Smooth muscle cell (in vitro differentiated cells): ENCODE results near the gene TPRN. TPM values are rescaled to one million over a fixed set of nuclear protein-coding genes. Genes with fewer than 3 reads are reported as not detected.

ENCODE experiments used
- DNase-seq: peaks from one replicate; lab custom pipeline; 2025; ENCODE audit not compliant: unreplicated experiment; lab: John Stamatoyannopoulos, UW
- H2AFZ ChIP-seq: fragments of 200-600 bp; sonication (generic); 2 replicates; pipeline ENCODE4 v1.6.0; 2016; ENCODE audit warnings: antibody characterized with exemption, low read depth, mild to moderate bottlenecking
- H3F3A ChIP-seq: fragments of 200-600 bp; sonication (generic); 2 replicates; pipeline ENCODE4 v1.6.0; 2017; ENCODE audit warnings: antibody characterized with exemption, low read depth
- H3K27ac ChIP-seq: fragments of 200-600 bp; sonication (generic); 2 replicates; pipeline ENCODE4 v1.5.1; 2016; ENCODE audit warnings: low read depth, mild to moderate bottlenecking
- H3K27me3 ChIP-seq: fragments of 200-600 bp; sonication (generic); 2 replicates; pipeline ENCODE4 v1.6.1; 2016; ENCODE audit warnings: low read depth, mild to moderate bottlenecking
- H3K36me3 ChIP-seq: fragments of 200-600 bp; sonication (generic); 2 replicates; pipeline ENCODE4 v1.5.1; 2016; ENCODE audit warnings: low read depth
- H3K4me1 ChIP-seq: fragments of 200-600 bp; sonication (generic); 2 replicates; pipeline ENCODE4 v1.5.1; 2016; ENCODE audit warnings: low read depth
- H3K4me2 ChIP-seq: fragments of 200-600 bp; sonication (generic); 2 replicates; pipeline ENCODE4 v1.6.0; 2016; ENCODE audit warnings: mild to moderate bottlenecking
- H3K4me3 ChIP-seq: fragments of 200-600 bp; sonication (generic); 2 replicates; pipeline ENCODE4 v1.5.1; 2016; ENCODE audit warnings: mild to moderate bottlenecking
- H3K79me2 ChIP-seq: fragments of 200-600 bp; sonication (generic); 2 replicates; pipeline ENCODE4 v1.6.0; 2016; ENCODE audit warnings: low read depth, mild to moderate bottlenecking
- H3K9ac ChIP-seq: fragments of 200-600 bp; sonication (generic); 2 replicates; pipeline ENCODE4 v1.6.0; 2016; ENCODE audit warnings: low read depth
- H3K9me3 ChIP-seq: fragments of 200-600 bp; sonication (generic); replicated peaks from 2 replicates; pipeline ENCODE4 v1.5.1; 2016; ENCODE audit warnings: low read depth
- H4K20me1 ChIP-seq: fragments of 200-600 bp; sonication (generic); 2 replicates; pipeline ENCODE4 v1.6.0; 2016; ENCODE audit warnings: low read depth
- WGBS: methylation state at CpG from one replicate; pipeline ENCODE4 v1.1.7; 2016; ENCODE audit warnings: low lambda C conversion rate; 5-methylcytosine and 5-hydroxymethylcytosine counted together
- polyA plus RNA-seq: library from polyadenylated mRNA; unstranded; fragments of >200 nt; fragmentation: Nextera tagmentation; extraction: Ambion mirVana; gene quantifications from 2 replicates; pipeline ENCODE4 v1.2.1, GENCODE V29; 2016
- total RNA-seq: library from RNA; depleted of rRNA; stranded (reverse); fragments of >200 nt; gene quantifications from 2 replicates; pipeline ENCODE4 v1.2.3, GENCODE V29; 2014
- TF ChIP-seq, protein P1 (sequence below): fragments of 200-600 bp; sonication (generic); IDR thresholded peaks from 2 replicates; pipeline ENCODE4 v1.5.1; 2017; ENCODE audit warnings: borderline replicate concordance, mild to moderate bottlenecking, antibody characterized with exemption; ENCODE audit not compliant: insufficient read depth, poor library complexity, severe bottlenecking

TPRN gene
- total and polyA plus RNA-seq, 2 experiments from 2014 or later: 4.0 to 19.0 TPM

GRCh38 chr9:137174722-137175293 is 25.7 kb downstream of the TPRN start:
- Histone ChIP-seq H3K9ac (no peak overlapping the region), H2AFZ (no peak overlapping the region), H3K79me2 (no peaks in the 10 kb centered on the region), H3K36me3 (no peaks in the 10 kb centered on the region), H3K9me3 (no peaks in the 10 kb centered on the region), H3K4me1 (no peaks in the 10 kb centered on the region), H3K4me2 (no peak overlapping the region), H3K27me3 (peaks cover 27% of the 10 kb centered on the region), H3K4me3 (no peak overlapping the region), H3F3A (no peaks in the 10 kb centered on the region), H4K20me1 (no peaks in the 10 kb centered on the region), H3K27ac (no peak overlapping the region)
- DNase-seq: no peak
- WGBS: 47% methylated on average over 14 of the region's 34 CpGs
- TF ChIP-seq, protein P1, sequence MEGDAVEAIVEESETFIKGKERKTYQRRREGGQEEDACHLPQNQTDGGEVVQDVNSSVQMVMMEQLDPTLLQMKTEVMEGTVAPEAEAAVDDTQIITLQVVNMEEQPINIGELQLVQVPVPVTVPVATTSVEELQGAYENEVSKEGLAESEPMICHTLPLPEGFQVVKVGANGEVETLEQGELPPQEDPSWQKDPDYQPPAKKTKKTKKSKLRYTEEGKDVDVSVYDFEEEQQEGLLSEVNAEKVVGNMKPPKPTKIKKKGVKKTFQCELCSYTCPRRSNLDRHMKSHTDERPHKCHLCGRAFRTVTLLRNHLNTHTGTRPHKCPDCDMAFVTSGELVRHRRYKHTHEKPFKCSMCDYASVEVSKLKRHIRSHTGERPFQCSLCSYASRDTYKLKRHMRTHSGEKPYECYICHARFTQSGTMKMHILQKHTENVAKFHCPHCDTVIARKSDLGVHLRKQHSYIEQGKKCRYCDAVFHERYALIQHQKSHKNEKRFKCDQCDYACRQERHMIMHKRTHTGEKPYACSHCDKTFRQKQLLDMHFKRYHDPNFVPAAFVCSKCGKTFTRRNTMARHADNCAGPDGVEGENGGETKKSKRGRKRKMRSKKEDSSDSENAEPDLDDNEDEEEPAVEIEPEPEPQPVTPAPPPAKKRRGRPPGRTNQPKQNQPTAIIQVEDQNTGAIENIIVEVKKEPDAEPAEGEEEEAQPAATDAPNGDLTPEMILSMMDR: no peak

DNA sequence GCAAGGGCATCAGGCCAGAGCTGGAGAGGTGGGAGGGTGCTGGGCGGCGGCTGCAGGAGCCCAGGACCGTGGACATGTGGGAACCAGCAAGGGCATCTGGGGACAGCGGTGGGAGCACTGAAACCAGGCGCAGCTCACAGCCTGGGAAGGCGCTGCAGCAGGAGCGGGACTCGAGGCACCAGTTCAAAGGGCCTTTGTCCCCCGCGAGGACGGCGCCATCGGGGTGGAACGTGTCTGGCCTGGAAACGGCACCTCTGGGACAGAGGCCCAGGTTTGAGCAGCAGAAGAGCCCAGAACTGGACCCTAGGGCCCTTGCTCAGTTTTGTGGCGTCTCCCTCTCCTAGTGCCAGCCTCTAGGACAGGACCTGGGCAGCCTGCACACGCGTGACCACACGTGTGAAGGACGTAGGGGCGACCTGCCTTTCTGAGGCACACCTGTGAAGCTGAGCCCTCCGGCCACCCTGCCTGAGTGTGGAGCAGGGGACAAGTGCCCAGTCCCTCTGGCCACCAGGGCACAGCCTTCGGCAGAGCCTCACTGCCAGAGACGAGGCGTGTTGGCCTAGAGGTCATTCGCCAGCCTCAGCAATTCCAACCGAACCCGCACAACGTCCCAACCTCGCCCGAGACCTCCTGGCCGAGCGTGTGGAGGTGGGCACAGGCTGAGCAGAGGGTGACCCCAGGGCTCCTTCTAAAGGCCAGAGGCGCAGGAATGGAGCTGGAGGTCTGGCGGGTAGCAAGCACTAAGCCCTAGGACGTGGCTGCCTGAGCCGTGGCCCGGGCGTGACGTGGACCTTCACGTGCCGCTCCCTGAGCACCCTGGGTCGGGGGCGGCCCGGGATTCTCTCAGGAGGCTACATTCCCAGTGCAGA is 26.5 kb downstream of the TPRN start:
- H3K9me3 ChIP-seq: no peaks in the 10 kb centered on the region
- WGBS: 91% methylated on average over 45 of the region's 45 CpGs
- no peaks in the 10 kb centered on the region for H3F3A ChIP-seq
- H3K4me3 ChIP-seq: no peak overlapping the region
- TF ChIP-seq, protein P1: no peak
- no peaks in the 10 kb centered on the region for H4K20me1 ChIP-seq
- no peak overlapping the region for H3K4me2 ChIP-seq
- no peak overlapping the region for H3K27ac ChIP-seq
- no peak for DNase-seq
- no peaks in the 10 kb centered on the region for H3K79me2 ChIP-seq
- H2AFZ ChIP-seq: no peak overlapping the region
- H3K27me3 ChIP-seq: peaks cover 34% of the 10 kb centered on the region
- no peaks in the 10 kb centered on the region for H3K4me1 ChIP-seq
- H3K9ac ChIP-seq: no peak overlapping the region
- no peaks in the 10 kb centered on the region for H3K36me3 ChIP-seq

DNA sequence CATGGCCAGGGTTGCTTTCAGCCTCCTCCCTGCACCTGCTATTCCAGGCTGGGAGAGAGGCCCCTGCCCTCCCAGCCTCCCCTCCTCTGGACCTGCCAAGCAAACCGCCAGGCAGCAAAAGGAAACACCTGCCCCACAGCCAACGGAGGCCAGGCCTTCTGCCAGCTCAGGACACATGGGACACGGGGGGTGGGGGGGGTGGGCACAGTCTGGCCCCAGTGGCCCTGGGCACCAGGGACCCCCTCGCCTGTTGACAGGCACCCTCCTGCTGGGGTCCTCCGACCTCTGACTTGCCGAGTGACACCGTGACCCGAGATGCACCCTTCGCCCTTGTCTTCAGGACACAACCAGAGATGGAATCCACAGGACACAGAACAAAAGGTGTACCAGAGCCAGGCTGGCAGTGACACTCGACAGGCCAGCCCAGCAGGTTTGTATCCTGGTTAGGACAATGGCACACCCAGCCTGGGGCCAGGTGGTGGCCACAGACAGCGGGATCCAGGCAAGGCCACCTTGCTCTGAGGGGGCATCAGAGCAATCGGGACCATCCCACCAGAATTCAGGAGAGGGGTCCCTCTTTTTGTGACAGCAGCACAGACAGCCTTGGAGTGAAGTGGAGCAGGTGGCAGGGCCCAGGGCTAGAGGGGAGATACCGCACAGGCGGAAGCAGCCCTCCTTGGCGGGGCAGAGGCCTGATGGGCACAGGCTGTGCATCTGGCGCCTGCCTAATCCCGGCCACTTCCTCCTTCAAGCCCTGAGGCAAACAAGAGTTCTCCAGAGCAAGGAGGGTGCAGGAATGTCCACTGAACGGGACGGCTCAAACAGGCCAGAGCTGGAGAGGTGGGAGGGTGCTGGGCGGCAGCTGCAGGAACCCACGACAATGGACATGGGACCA is 27.4 kb downstream of the TPRN start:
- no peak overlapping the region for H2AFZ ChIP-seq
- 84% methylated on average over 20 of the region's 21 CpGs for WGBS
- no peak overlapping the region for H3K4me3 ChIP-seq
- no peaks in the 10 kb centered on the region for H3K4me1 ChIP-seq
- peaks cover 43% of the 10 kb centered on the region for H3K27me3 ChIP-seq
- H3K36me3 ChIP-seq: no peaks in the 10 kb centered on the region
- TF ChIP-seq, protein P1: no peak
- H3K27ac ChIP-seq: no peak overlapping the region
- H3K9me3 ChIP-seq: no peaks in the 10 kb centered on the region
- H3F3A ChIP-seq: no peaks in the 10 kb centered on the region
- no peak overlapping the region for H3K4me2 ChIP-seq
- no peaks in the 10 kb centered on the region for H3K79me2 ChIP-seq
- no peaks in the 10 kb centered on the region for H4K20me1 ChIP-seq
- no peak for DNase-seq
- no peak overlapping the region for H3K9ac ChIP-seq
